GM23248 (cell line): Measurements from ENCODE around the gene TGFB1. TPM values are rescaled to one million over a fixed set of nuclear protein-coding genes. Genes with fewer than 3 reads are reported as not detected.

ENCODE experiments used
- DNase-seq: peaks from one replicate; pipeline ENCODE4 v3.0.0-alpha.2; 2015
- H2AFZ ChIP-seq: fragments of 200-600 bp; sonication (generic); 2 replicates; pipeline ENCODE4 v1.6.1; 2016; ENCODE audit warnings: antibody characterized with exemption
- H3F3A ChIP-seq: fragments of 200-600 bp; sonication (generic); 2 replicates; pipeline ENCODE4 v1.6.1; 2016; ENCODE audit warnings: mild to moderate bottlenecking, antibody characterized with exemption, mixed run types; ENCODE audit not compliant: insufficient read depth
- H3K27ac ChIP-seq: fragments of 200-600 bp; sonication (generic); 2 replicates; pipeline ENCODE4 v1.5.1; 2016; ENCODE audit warnings: mild to moderate bottlenecking
- H3K27me3 ChIP-seq: fragments of 200-600 bp; sonication (generic); replicated peaks from 2 replicates; pipeline ENCODE4 v1.6.1; 2016; ENCODE audit warnings: mild to moderate bottlenecking; ENCODE audit not compliant: insufficient read depth
- H3K36me3 ChIP-seq: fragments of 200-600 bp; sonication (generic); 2 replicates; pipeline ENCODE4 v1.6.1; 2016; ENCODE audit warnings: low read depth, mild to moderate bottlenecking
- H3K4me1 ChIP-seq: fragments of 200-600 bp; sonication (generic); 2 replicates; pipeline ENCODE4 v1.6.1; 2016; ENCODE audit warnings: mild to moderate bottlenecking; ENCODE audit not compliant: insufficient read depth
- H3K4me2 ChIP-seq: fragments of 200-600 bp; sonication (generic); one replicate; pipeline ENCODE4 v1.6.1; 2016; ENCODE audit warnings: mild to moderate bottlenecking; ENCODE audit not compliant: unreplicated experiment
- H3K4me3 ChIP-seq: fragments of 200-600 bp; sonication (generic); 2 replicates; pipeline ENCODE4 v1.5.1; 2016; ENCODE audit warnings: mild to moderate bottlenecking
- H3K79me2 ChIP-seq: fragments of 200-600 bp; sonication (generic); 2 replicates; pipeline ENCODE4 v1.6.1; 2016; ENCODE audit warnings: mild to moderate bottlenecking; ENCODE audit not compliant: insufficient read depth
- H3K9ac ChIP-seq: fragments of 200-600 bp; sonication (generic); 2 replicates; pipeline ENCODE4 v1.6.1; 2016; ENCODE audit warnings: mild to moderate bottlenecking
- H3K9me2 ChIP-seq: fragments of 200-600 bp; sonication (generic); 2 replicates; pipeline ENCODE4 v1.6.1; 2016; ENCODE audit warnings: mixed run types, mild to moderate bottlenecking, moderate library complexity; ENCODE audit not compliant: insufficient read depth
- H3K9me3 ChIP-seq: fragments of 200-600 bp; sonication (generic); one replicate; pipeline ENCODE4 v1.6.1; 2017; ENCODE audit warnings: low read depth
- H4K20me1 ChIP-seq: fragments of 200-600 bp; sonication (generic); 2 replicates; pipeline ENCODE4 v1.6.0; 2016; ENCODE audit not compliant: insufficient read depth
- EZH2 ChIP-seq: fragments of 200-600 bp; sonication (generic); IDR thresholded peaks from 2 replicates; pipeline ENCODE4 v1.6.1; 2018; ENCODE audit warnings: antibody characterized with exemption, mild to moderate bottlenecking; ENCODE audit not compliant: insufficient read depth, poor library complexity, severe bottlenecking
- EZH2phosphoT487 ChIP-seq: fragments of 200-600 bp; sonication (generic); IDR thresholded peaks from 2 replicates; pipeline ENCODE4 v1.6.1; 2018; ENCODE audit warnings: antibody characterized with exemption, moderate library complexity, mild to moderate bottlenecking, low read depth; ENCODE audit not compliant: insufficient read depth
- WGBS, 2 experiments: methylation state at CpG; one replicate each; pipeline ENCODE4 v1.1.6; 2015 to 2017; ENCODE audit warnings: low lambda C conversion rate in 2 of 2, low coverage in 1 of 2; ENCODE audit errors: missing lambda C conversion rate in 2 of 2; 5-methylcytosine and 5-hydroxymethylcytosine counted together
- in situ Hi-C: fragments of 300-500 bp; cut with MboI; formaldehyde crosslinking; loops from 2 replicates; pipeline ENCODE4 v1.15.0; 2020
- polyA plus RNA-seq: library from polyadenylated mRNA; unstranded; fragments of >200 nt; fragmentation: Nextera tagmentation; extraction: Ambion mirVana; gene quantifications from 2 replicates; pipeline ENCODE4 v1.2.1, GENCODE V29; 2016
- total RNA-seq: library from RNA; depleted of rRNA; stranded (reverse); fragments of >200 nt; shearing (Covaris generic); gene quantifications from 2 replicates; pipeline ENCODE4 v1.2.3, GENCODE V29; 2014

TGFB1 gene
- total and polyA plus RNA-seq, 2 experiments from 2014 or later, result 12.4 to 21.4 TPM

GRCh38 chr19:41344162-41344561, 9.6 kb downstream of the TGFB1 start:
- H3K27me3 ChIP-seq, result no peaks in the 10 kb centered on the region
- 90 to 100% methylated on average over 2 of the region's 2 CpGs for WGBS, 2 experiments
- in situ Hi-C loops, result no loop called here
- peaks cover 37% of the 10 kb centered on the region for H3K36me3 ChIP-seq
- no peaks in the 10 kb centered on the region for H4K20me1 ChIP-seq
- no peaks in the 10 kb centered on the region for H3K9me3 ChIP-seq
- H3K79me2 ChIP-seq, result peaks cover 69% of the 10 kb centered on the region
- no peak for DNase-seq
- H2AFZ ChIP-seq, result no peak overlapping the region
- peaks cover 3% of the 10 kb centered on the region for H3F3A ChIP-seq
- H3K4me2 ChIP-seq, result no peak overlapping the region
- H3K27ac ChIP-seq, result no peak overlapping the region
- no peaks in the 10 kb centered on the region; the same call in 1 of the 2 replicates for H3K4me1 ChIP-seq
- H3K9me2 ChIP-seq, result no peaks in the 10 kb centered on the region
- TF ChIP-seq EZH2phosphoT487, result no peak
- TF ChIP-seq EZH2, result no peak
- H3K4me3 ChIP-seq, result no peak overlapping the region
- H3K9ac ChIP-seq, result no peak overlapping the region

- Histone ChIP-seq H3K9ac (no peak overlapping the region), H3K27ac (no peak overlapping the region), H4K20me1 (no peaks in the 10 kb centered on the region), H3K9me3 (no peaks in the 10 kb centered on the region), H3K36me3 (peaks cover 42% of the 10 kb centered on the region; the same call in 1 of the 2 replicates), H3K9me2 (no peaks in the 10 kb centered on the region), H3K79me2 (peaks cover 71% of the 10 kb centered on the region), H3F3A (peaks cover 3% of the 10 kb centered on the region), H3K4me3 (no peak overlapping the region), H3K4me1 (no peaks in the 10 kb centered on the region), H3K4me2 (no peak overlapping the region), H3K27me3 (no peaks in the 10 kb centered on the region), H2AFZ (no peak overlapping the region)
- WGBS, 2 experiments, result 94 to 95% methylated on average over 20 of the region's 20 CpGs
- TF ChIP-seq EZH2phosphoT487, result no peak
- TF ChIP-seq EZH2, result no peak
- DNase-seq, result no peak
- in situ Hi-C loops, result no loop called here
These were observed 11.8 kb downstream of the TGFB1 start for GRCh38 chr19:41341669-41342490.

- in situ Hi-C loops, result no loop called here
- no peak for TF ChIP-seq EZH2
- TF ChIP-seq EZH2phosphoT487, result no peak
- Histone ChIP-seq H3K4me1 (no peaks in the 10 kb centered on the region), H3K36me3 (peaks cover 41% of the 10 kb centered on the region; the same call in 1 of the 2 replicates), H4K20me1 (no peaks in the 10 kb centered on the region), H3K9me3 (no peaks in the 10 kb centered on the region), H3K4me3 (no peak overlapping the region), H3K9ac (no peak overlapping the region), H3K9me2 (no peaks in the 10 kb centered on the region), H3K27ac (no peak overlapping the region), H2AFZ (no peak overlapping the region), H3K79me2 (peaks cover 70% of the 10 kb centered on the region), H3K4me2 (no peak overlapping the region), H3K27me3 (no peaks in the 10 kb centered on the region), H3F3A (peaks cover 3% of the 10 kb centered on the region)
- DNase-seq, result peak; percentile 25
- 95 to 99% methylated on average over 5 of the region's 5 CpGs for WGBS, 2 experiments
These were observed 13.8 kb downstream of the TGFB1 start for GRCh38 chr19:41339936-41340335.

- Histone ChIP-seq H3F3A (peaks cover 9% of the 10 kb centered on the region), H3K79me2 (peaks cover 71% of the 10 kb centered on the region), H3K9ac (no peak overlapping the region), H3K4me3 (no peak overlapping the region), H2AFZ (no peak overlapping the region), H3K9me2 (no peaks in the 10 kb centered on the region), H3K4me2 (no peak overlapping the region), H4K20me1 (no peaks in the 10 kb centered on the region), H3K36me3 (peaks cover 42% of the 10 kb centered on the region; the same call in 1 of the 2 replicates), H3K9me3 (no peaks in the 10 kb centered on the region), H3K4me1 (no peaks in the 10 kb centered on the region), H3K27me3 (no peaks in the 10 kb centered on the region), H3K27ac (no peak overlapping the region)
- no peak for TF ChIP-seq EZH2phosphoT487
- TF ChIP-seq EZH2, result no peak
- WGBS, 2 experiments, result 91 to 96% methylated on average over 10 of the region's 10 CpGs
- no peak for DNase-seq
- in situ Hi-C loops, result no loop called here
These were observed 18.3 kb downstream of the TGFB1 start for GRCh38 chr19:41335467-41335866.
